ENCODE measurements around the gene CD8A. TPM values are rescaled to one million over a fixed set of nuclear protein-coding genes. Genes with fewer than 3 reads are reported as not detected.

Gene CD8A
- total RNA-seq, 1 donor: not detected

DNA sequence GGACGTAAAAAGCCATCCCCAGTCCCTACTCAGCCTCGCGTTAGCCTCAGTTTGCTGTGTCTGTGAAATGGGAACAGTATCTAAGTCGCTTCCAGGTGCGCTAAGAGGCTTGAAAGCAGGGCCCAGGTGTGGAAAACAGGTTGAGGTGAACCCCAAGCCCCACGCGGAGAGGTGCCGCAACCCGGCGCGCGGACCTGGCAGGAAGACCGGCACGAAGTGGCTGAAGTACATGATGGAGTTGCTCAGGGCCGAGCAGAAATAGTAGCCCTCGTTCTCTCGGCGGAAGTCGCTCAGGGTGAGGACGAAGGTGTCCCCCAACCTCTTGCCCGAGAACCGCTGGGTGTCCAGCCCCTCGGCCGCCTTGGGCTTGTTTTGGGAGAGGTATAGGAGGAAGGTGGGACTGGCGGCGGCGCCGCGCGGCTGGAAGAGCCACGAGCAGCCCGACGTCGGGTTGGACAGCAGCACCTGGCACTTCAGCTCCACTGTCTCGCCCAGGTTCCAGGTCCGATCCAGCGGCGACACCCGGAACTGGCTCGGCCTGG lies 508 bp downstream of the CD8A start:
- TF ChIP-seq, protein P1, sequence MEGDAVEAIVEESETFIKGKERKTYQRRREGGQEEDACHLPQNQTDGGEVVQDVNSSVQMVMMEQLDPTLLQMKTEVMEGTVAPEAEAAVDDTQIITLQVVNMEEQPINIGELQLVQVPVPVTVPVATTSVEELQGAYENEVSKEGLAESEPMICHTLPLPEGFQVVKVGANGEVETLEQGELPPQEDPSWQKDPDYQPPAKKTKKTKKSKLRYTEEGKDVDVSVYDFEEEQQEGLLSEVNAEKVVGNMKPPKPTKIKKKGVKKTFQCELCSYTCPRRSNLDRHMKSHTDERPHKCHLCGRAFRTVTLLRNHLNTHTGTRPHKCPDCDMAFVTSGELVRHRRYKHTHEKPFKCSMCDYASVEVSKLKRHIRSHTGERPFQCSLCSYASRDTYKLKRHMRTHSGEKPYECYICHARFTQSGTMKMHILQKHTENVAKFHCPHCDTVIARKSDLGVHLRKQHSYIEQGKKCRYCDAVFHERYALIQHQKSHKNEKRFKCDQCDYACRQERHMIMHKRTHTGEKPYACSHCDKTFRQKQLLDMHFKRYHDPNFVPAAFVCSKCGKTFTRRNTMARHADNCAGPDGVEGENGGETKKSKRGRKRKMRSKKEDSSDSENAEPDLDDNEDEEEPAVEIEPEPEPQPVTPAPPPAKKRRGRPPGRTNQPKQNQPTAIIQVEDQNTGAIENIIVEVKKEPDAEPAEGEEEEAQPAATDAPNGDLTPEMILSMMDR (IDR thresholded peaks at IDR 0.05; ENCODE audit: insufficient read depth, low read length): no peak
- DNase-seq (ENCODE audit: low read depth): no peak
- no peak overlapping the region for H3K4me3 ChIP-seq (ENCODE audit: low read depth, low read length)

DNA sequence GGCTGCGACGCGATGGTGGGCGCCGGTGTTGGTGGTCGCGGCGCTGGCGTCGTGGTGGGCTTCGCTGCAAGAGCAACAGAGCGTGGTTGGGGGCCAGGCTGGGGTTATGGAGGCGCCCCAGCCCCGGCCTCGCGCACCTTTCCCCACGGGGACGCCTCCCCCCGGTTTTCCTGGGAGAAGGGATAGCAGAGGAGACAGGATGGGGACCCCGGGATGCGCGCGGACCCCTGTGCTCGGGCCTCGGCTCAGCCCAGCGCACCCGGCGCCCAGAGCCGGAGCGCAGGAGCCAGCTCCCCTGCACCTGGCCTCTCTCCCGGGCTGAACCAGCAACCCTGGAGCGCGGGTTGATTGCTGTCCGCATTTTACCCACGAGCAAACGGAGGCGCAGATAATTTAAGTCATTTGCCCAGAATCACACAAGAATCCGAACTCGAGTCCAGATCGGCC lies 1.0 kb downstream of the CD8A start:
- no peak overlapping the region for H3K4me3 ChIP-seq (ENCODE audit: low read depth, low read length)
- no peak for DNase-seq (ENCODE audit: low read depth)
- TF ChIP-seq, protein P1 (IDR thresholded peaks at IDR 0.05; ENCODE audit: insufficient read depth, low read length): no peak

DNA sequence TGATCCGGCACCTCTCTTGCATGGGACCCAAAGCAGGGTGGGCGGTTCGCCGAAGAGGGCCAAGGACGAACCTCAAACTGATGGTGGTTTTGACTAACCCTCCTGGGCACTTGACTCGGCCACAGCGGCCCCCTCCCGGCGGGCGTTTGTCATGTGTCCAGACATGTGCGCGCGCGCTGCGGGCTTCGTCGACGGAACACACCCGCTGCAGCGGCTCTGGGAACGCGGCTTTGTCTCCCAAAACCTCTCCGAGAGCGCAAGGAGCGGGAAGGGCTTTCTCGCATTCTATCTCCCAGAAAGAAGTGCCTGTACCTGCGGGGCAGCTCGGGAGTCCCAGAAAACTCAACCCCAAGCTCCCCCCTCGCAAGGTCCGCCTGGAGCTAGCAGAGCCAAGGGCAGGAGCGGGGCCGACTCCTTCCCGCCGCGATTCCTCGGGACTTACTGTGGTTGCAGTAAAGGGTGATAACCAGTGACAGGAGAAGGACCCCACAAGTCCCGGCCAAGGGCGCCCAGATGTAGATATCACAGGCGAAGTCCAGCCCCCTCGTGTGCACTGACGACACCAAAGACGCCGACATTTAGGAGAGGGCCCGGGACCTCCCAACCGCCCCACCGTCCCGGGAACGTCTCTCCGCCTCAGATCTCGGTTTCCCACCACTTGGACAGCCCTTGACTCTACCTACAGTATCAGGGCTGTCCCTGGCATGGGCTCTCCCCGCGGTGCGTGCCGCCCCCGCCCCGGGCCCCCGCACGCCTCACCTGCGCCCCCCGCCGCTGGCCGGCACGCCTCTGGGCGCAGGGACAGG lies 1.6 kb downstream of the CD8A start:
- peak; percentile 9 for DNase-seq (ENCODE audit: low read depth)
- TF ChIP-seq, protein P1 (IDR thresholded peaks at IDR 0.05; ENCODE audit: insufficient read depth, low read length): no peak
- H3K4me3 ChIP-seq (ENCODE audit: low read depth, low read length): peak overlapping the region; percentile 10

DNA sequence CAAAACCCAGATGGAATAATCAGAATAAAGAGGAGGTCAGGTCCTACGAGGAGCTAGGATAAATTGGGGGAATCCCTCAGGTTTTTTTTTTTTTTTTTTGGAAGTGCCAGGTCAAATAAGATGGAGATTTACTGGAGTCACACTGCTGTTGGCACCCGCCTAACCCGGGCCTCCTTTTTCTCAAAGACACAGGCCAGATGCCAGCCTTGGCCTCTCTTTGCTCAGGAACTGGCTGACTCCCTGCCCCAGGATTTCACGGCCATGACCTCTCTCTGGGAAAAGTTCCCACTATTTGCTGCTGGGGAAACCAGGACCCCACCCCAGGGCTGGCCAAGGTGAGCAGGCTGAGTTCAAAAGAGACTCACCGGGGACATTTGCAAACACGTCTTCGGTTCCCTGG lies 2.5 kb downstream of the CD8A start:
- TF ChIP-seq, protein P1 (IDR thresholded peaks at IDR 0.05; ENCODE audit: insufficient read depth, low read length): no peak
- DNase-seq (ENCODE audit: low read depth): peak; percentile 46
- H3K4me3 ChIP-seq (ENCODE audit: low read depth, low read length): no peak overlapping the region

DNA sequence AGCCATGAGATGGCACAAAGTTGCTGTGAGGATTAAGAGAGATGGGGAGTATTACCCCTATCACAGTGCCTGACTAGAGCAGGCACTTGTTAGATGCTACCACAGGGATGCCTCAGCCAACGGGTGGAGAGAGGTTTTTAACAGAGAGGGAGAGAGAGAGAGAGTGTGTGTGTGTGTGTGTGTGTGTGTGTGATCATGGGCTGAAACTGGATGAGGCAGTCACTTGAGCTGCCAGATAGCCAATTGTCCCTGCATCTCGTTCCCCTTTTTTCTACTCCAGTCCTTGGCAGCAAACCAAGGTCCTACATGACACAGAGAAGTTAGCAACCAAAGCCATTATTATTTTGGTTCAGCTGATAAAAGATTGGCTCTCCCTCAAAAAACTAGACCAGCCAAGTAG lies 3.0 kb downstream of the CD8A start:
- H3K4me3 ChIP-seq (ENCODE audit: low read depth, low read length): no peak overlapping the region
- DNase-seq (ENCODE audit: low read depth): peak; percentile 71
- TF ChIP-seq, protein P1 (IDR thresholded peaks at IDR 0.05; ENCODE audit: insufficient read depth, low read length): no peak

DNA sequence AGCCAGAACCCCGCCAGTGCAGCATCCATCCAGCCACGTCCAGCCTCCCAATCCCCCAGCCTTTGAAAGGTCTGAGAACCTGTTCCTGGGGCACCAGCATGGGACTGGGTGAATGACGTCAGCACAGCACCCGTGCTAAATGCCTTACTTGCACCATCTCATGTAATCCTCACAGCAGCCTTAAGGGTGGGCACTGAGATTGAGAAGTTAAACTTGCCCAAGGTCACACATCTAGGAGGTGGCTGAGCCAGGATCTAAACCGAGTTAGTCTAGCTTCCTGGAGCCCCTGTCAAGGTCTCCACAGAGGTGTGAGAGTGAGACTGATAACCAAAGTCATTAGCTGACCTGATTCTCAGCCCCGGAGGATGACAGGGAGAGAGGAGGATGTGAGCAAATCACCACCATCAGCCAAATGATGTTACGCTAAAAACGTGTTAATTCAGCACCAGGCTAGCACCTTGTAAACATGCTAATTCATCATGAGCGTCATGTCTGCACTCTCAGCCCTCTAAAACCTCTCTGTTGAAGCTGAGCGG lies 4.6 kb downstream of the CD8A start:
- TF ChIP-seq, protein P1 (IDR thresholded peaks at IDR 0.05; ENCODE audit: insufficient read depth, low read length): no peak
- no peak for DNase-seq (ENCODE audit: low read depth)
- no peak overlapping the region for H3K4me3 ChIP-seq (ENCODE audit: low read depth, low read length)

Data from fibroblast of the aortic adventitia (primary cell).